ENCODE results near the gene TMEM132C.

Gene TMEM132C

GRCh38 chr12:128265566-128265965, 1.4 kb upstream of the TMEM132C start:
- DNase-seq (ENCODE audit: low read depth in 1 of 2, low spot score in 1 of 2) = no peak
- TF ChIP-seq JUND (IDR thresholded peaks at IDR 0.05; ENCODE audit: low read depth) = no peak
- in situ Hi-C loops (cut with HindIII; ENCODE audit: low pct_unique_long_range_greater_than_20kb, low sequenced_read_pairs) = no loop called here

- in situ Hi-C loops (cut with HindIII; ENCODE audit: low pct_unique_long_range_greater_than_20kb, low sequenced_read_pairs) = no loop called here
- DNase-seq (ENCODE audit: low read depth in 1 of 2, low spot score in 1 of 2) = no peak
- no peak for TF ChIP-seq JUND (IDR thresholded peaks at IDR 0.05; ENCODE audit: low read depth)
These were observed 884 bp upstream of the TMEM132C start for GRCh38 chr12:128266086-128266485.

- TF ChIP-seq JUND (IDR thresholded peaks at IDR 0.05; ENCODE audit: low read depth) = no peak
- no peak for DNase-seq (ENCODE audit: low read depth in 1 of 2, low spot score in 1 of 2)
- in situ Hi-C loops (cut with HindIII; ENCODE audit: low pct_unique_long_range_greater_than_20kb, low sequenced_read_pairs) = no loop called here
These were observed 334 bp upstream of the TMEM132C start for GRCh38 chr12:128266541-128267130.

- in situ Hi-C loops (cut with HindIII; ENCODE audit: low pct_unique_long_range_greater_than_20kb, low sequenced_read_pairs) = no loop called here
- DNase-seq (ENCODE audit: low read depth in 1 of 2, low spot score in 1 of 2) = no peak
- no peak for TF ChIP-seq JUND (IDR thresholded peaks at IDR 0.05; ENCODE audit: low read depth)
These were observed 845 bp downstream of the TMEM132C start for GRCh38 chr12:128267651-128268378.

GRCh38 chr12:128268379-128268995, 1.5 kb downstream of the TMEM132C start:
- no peak for DNase-seq (ENCODE audit: low read depth in 1 of 2, low spot score in 1 of 2)
- in situ Hi-C loops (cut with HindIII; ENCODE audit: low pct_unique_long_range_greater_than_20kb, low sequenced_read_pairs) = no loop called here
- no peak for TF ChIP-seq JUND (IDR thresholded peaks at IDR 0.05; ENCODE audit: low read depth)

- no peak for TF ChIP-seq JUND (IDR thresholded peaks at IDR 0.05; ENCODE audit: low read depth)
- DNase-seq (ENCODE audit: low read depth in 1 of 2, low spot score in 1 of 2) = no peak
- in situ Hi-C loops (cut with HindIII; ENCODE audit: low pct_unique_long_range_greater_than_20kb, low sequenced_read_pairs) = no loop called here
These were observed 2.2 kb downstream of the TMEM132C start for GRCh38 chr12:128269181-128269591.

GRCh38 chr12:128276471-128276870, 9.5 kb downstream of the TMEM132C start:
- in situ Hi-C loops (cut with HindIII; ENCODE audit: low pct_unique_long_range_greater_than_20kb, low sequenced_read_pairs) = no loop called here
- DNase-seq (ENCODE audit: low read depth in 1 of 2, low spot score in 1 of 2) = no peak
- no peak for TF ChIP-seq JUND (IDR thresholded peaks at IDR 0.05; ENCODE audit: low read depth)

GRCh38 chr12:128286970-128287369, 20.0 kb downstream of the TMEM132C start:
- in situ Hi-C loops (cut with HindIII; ENCODE audit: low pct_unique_long_range_greater_than_20kb, low sequenced_read_pairs) = no loop called here
- no peak for TF ChIP-seq JUND (IDR thresholded peaks at IDR 0.05; ENCODE audit: low read depth)
- DNase-seq (ENCODE audit: low read depth in 1 of 2, low spot score in 1 of 2) = no peak

- in situ Hi-C loops (cut with HindIII; ENCODE audit: low pct_unique_long_range_greater_than_20kb, low sequenced_read_pairs) = no loop called here
- no peak for TF ChIP-seq JUND (IDR thresholded peaks at IDR 0.05; ENCODE audit: low read depth)
- no peak for DNase-seq (ENCODE audit: low read depth in 1 of 2, low spot score in 1 of 2)
These were observed 21.4 kb downstream of the TMEM132C start for GRCh38 chr12:128288357-128288756.

- TF ChIP-seq JUND (IDR thresholded peaks at IDR 0.05; ENCODE audit: low read depth) = no peak
- in situ Hi-C loops (cut with HindIII; ENCODE audit: low pct_unique_long_range_greater_than_20kb, low sequenced_read_pairs) = no loop called here
- no peak for DNase-seq (ENCODE audit: low read depth in 1 of 2, low spot score in 1 of 2)
These were observed 21.9 kb downstream of the TMEM132C start for GRCh38 chr12:128288896-128289295.

GRCh38 chr12:128290938-128291337, 24.0 kb downstream of the TMEM132C start:
- no peak for DNase-seq (ENCODE audit: low read depth in 1 of 2, low spot score in 1 of 2)
- no peak for TF ChIP-seq JUND (IDR thresholded peaks at IDR 0.05; ENCODE audit: low read depth)
- in situ Hi-C loops (cut with HindIII; ENCODE audit: low pct_unique_long_range_greater_than_20kb, low sequenced_read_pairs) = no loop called here

- DNase-seq (ENCODE audit: low read depth in 1 of 2, low spot score in 1 of 2) = no peak
- in situ Hi-C loops (cut with HindIII; ENCODE audit: low pct_unique_long_range_greater_than_20kb, low sequenced_read_pairs) = no loop called here
These were observed 31.2 kb downstream of the TMEM132C start for GRCh38 chr12:128298091-128298748.

More at GRCh38 chr12:128298091-128298748, 31.2 kb downstream of the TMEM132C start:
- no peak for TF ChIP-seq JUND (IDR thresholded peaks at IDR 0.05; ENCODE audit: low read depth)
